T-helper 2 cell treated with Interferon-gamma antibody and Interleukin-4, amounts not matched to agents 5 μg/mL and 100 μg/mL, for 36 hours (primary cell): ENCODE data around the gene TMEM120A.

ENCODE experiments used
- DNase-seq: peaks from one replicate; pipeline ENCODE4 v3.0.0; 2021; ENCODE audit warnings: low spot score
- H3K27ac Mint-ChIP-seq: one replicate; pipeline ENCODE4 v1.8.0; 2021; ENCODE audit warnings: mild to moderate bottlenecking, mixed read lengths
- H3K27me3 Mint-ChIP-seq: one replicate; pipeline ENCODE4 v1.8.0; 2021; ENCODE audit warnings: low read depth, mixed read lengths
- H3K36me3 Mint-ChIP-seq: one replicate; pipeline ENCODE4 v1.8.0; 2021; ENCODE audit warnings: low read depth, mixed read lengths
- H3K4me1 Mint-ChIP-seq: one replicate; pipeline ENCODE4 v1.8.0; 2021; ENCODE audit warnings: low read depth, mixed read lengths
- H3K4me3 Mint-ChIP-seq: one replicate; pipeline ENCODE4 v1.8.0; 2022; ENCODE audit warnings: mild to moderate bottlenecking, moderate library complexity, mixed read lengths
- H3K9me3 Mint-ChIP-seq: one replicate; pipeline ENCODE4 v1.8.0; 2021; ENCODE audit warnings: mixed read lengths

Gene TMEM120A

DNA sequence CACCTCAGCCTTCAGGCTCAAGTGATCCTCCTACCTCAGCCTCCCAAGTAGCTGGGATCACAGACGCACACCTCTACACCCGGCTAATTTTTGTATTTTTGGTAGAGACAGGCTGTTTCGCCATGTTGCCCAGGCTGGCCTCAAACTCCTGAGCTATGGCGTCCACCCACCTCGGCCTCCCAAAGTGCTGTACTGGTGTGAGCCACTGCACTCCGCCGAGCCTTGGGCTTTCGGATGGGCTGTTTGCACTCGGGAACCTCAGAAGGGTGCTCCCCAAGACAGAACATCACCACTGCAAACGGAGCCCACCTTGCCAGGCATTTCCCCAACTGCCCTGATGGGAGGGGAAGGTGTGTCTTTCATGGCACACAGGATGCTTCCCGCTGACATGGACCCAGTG lies 27.3 kb downstream of the TMEM120A start:
- Mint-ChIP-seq H3K36me3 (no peaks in the 10 kb centered on the region), H3K27me3 (no peaks in the 10 kb centered on the region), H3K4me3 (no peak overlapping the region), H3K4me1 (no peaks in the 10 kb centered on the region), H3K27ac (no peak overlapping the region), H3K9me3 (no peaks in the 10 kb centered on the region)
- DNase-seq: no peak

DNA sequence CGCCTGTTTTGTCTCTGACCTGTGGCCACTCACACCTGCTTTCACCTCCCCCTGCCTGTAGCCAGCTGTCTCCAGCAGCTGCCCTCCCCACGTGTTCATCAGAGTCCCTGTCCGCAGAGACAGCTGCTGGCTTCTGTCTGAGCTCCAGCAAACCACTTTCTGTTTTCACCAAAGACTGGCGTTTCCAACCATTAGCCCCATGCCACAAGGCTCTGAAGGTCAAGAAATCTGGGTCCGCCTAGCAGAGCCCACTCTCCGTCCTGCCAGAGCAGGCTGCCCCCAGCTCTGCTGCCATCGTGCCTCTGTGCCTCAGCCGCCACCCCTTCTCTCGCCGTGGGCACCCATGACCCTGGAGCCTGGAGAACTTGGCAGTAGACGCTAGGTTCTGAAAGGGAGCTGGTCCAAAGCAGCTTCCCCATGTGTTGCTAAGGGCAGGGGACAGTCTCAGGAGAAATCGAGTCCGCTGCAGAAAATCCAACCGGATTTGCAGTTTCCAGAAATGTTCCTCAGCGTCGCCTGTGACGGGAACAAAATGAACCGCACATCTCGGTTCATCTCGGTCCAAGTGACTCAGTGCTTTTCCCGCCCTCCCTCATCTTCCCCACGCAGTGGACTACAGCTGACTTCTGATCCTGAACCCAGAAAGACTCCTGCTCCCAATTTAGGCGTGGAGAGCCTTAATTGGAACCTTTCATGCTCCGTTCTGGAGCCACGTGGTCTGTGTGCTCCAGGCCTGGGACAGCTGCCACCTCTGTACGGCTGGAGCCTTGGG lies 28.0 kb downstream of the TMEM120A start:
- Mint-ChIP-seq H3K4me3 (no peak overlapping the region), H3K27ac (no peak overlapping the region), H3K27me3 (no peaks in the 10 kb centered on the region), H3K4me1 (no peaks in the 10 kb centered on the region), H3K9me3 (no peaks in the 10 kb centered on the region), H3K36me3 (no peaks in the 10 kb centered on the region)
- DNase-seq: no peak

DNA sequence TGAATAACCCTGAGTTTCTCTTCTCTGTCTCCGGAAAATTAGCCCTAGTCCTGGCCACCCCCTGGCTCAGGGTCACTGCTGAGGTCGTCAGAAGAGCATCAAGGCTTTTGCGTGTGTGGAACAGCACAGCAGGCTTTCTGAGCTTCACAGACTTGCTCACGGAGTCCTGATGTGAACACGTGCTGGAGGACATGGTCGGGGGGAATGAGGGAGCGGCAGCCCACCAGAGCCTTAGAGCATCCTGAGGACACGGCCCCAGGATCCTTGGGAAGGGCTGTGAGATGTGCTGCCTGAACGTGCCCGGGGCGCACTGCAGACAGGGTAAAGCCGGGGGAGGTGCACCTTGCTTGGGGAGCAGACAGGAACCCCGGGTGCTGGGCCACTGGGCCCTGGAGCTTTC lies 28.8 kb downstream of the TMEM120A start:
- Mint-ChIP-seq H3K36me3 (no peaks in the 10 kb centered on the region), H3K9me3 (no peaks in the 10 kb centered on the region), H3K27ac (no peak overlapping the region), H3K4me3 (no peak overlapping the region), H3K4me1 (no peaks in the 10 kb centered on the region), H3K27me3 (no peaks in the 10 kb centered on the region)
- DNase-seq: no peak

DNA sequence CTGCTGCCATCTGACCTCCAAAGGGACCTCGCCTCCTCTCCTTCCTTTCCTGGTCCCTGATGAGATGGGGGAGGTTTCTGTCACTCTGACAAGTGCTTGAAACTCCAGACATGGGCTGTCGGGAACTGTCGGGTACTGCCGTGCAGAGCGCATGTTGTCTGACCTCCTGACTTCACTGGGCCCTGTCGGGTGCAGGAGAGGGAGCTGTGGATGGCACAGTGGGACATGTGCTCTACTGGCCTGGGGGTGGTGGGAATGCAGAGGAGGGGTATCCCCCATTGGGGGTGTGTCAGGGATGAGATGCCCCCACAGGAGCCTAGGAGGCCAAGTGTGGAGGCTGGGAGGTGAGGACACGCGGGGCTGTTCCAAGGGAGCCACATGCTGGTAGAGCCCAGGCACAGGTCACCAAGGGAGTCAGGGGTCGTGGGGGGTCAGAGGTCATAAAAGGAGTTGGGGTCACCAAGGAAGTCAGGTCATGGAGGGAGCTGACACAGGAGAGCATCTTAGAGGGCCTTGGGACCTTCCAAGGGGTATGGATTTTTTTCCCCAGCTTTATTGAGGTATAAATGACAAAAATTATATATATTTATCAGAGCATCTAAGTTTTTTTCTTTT lies 30.9 kb downstream of the TMEM120A start:
- Mint-ChIP-seq H3K36me3 (no peaks in the 10 kb centered on the region), H3K27me3 (no peaks in the 10 kb centered on the region), H3K9me3 (no peaks in the 10 kb centered on the region), H3K4me3 (no peak overlapping the region), H3K27ac (no peak overlapping the region), H3K4me1 (no peaks in the 10 kb centered on the region)
- DNase-seq: no peak

DNA sequence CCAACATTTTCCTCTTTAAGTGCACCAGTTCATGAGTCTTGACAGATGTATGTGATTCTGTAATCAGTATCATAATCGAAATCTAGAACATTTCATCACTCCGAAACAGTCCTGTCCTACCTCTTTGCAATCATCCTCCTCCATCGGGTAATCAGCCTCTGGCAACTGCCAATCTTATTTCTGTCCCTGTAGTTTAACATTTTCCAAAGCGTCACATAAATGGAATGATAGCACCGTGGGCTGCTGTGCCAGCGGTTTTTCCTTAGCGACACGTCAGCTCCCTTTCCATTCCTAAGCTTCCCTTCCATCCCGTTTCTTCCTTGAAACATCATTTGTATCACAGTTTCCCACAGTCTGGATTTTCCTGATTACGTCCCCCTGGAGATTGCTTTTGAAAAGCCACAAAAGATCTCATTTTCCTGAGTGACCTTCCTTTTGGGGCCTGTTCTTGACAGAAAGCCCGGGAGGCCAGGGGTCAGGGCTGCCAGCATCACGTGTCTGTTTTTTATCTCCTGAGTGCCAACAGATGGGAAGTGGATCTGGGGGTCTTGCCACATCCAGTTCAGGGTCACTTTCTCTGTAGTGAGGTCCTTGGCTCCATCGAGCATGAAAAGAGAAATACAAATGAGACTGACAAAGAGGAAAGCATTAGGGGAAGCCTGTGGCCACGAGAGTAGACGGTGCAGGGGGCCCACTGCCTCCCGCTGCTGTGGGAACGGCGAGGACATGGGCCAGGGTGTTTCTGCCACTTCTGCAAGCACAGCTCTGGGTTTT lies 31.6 kb downstream of the TMEM120A start:
- no peaks in the 10 kb centered on the region for H3K27me3 Mint-ChIP-seq
- H3K4me1 Mint-ChIP-seq: no peaks in the 10 kb centered on the region
- H3K9me3 Mint-ChIP-seq: no peaks in the 10 kb centered on the region
- H3K27ac Mint-ChIP-seq: peak overlapping the region; percentile 38
- H3K4me3 Mint-ChIP-seq: no peak overlapping the region
- DNase-seq: no peak
- H3K36me3 Mint-ChIP-seq: no peaks in the 10 kb centered on the region

DNA sequence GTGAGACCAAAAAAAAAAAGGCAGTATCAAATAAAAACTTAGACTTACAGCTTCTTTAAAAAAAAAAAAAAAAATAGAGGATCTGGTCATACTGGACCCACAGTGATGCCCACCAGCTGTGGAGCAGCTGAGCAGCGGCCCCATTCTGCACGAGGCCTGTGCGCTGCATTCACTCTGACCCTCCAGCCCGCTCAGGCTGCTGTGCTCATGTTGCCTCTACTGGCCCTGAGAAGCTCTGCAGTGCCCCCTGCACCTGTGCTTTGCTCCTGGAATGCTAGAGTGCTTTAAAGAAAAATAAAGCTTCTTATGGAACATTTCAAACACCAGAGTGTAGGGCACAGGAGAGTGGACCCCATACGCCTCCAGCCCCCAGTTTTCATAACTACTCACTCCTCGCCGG lies 33.2 kb downstream of the TMEM120A start:
- no peaks in the 10 kb centered on the region for H3K9me3 Mint-ChIP-seq
- no peak overlapping the region for H3K4me3 Mint-ChIP-seq
- H3K27ac Mint-ChIP-seq: no peak overlapping the region
- no peaks in the 10 kb centered on the region for H3K4me1 Mint-ChIP-seq
- DNase-seq: no peak
- H3K36me3 Mint-ChIP-seq: no peaks in the 10 kb centered on the region
- H3K27me3 Mint-ChIP-seq: no peaks in the 10 kb centered on the region

DNA sequence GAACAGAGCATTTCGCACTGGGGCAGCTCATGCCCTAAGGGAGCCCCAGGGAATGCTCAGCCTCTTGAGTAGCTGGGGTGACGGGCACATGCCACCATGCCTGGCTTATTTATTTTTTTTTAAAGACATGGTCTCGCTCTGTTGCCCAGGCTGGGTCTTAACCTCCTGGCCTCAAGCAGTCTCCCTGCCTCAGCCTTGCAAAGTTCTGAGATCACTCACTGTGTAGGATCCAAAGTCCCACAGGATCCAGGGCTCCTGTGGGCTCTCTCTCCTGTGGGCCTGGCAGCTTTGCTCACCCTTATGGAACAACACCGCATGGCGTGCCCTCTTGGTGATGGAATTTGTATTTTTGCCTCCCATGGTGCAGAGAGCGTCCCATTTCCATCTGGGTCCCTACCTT lies 34.0 kb downstream of the TMEM120A start:
- H3K27ac Mint-ChIP-seq: no peak overlapping the region
- no peaks in the 10 kb centered on the region for H3K27me3 Mint-ChIP-seq
- no peaks in the 10 kb centered on the region for H3K9me3 Mint-ChIP-seq
- H3K4me3 Mint-ChIP-seq: no peak overlapping the region
- no peak for DNase-seq
- H3K4me1 Mint-ChIP-seq: no peaks in the 10 kb centered on the region
- H3K36me3 Mint-ChIP-seq: no peaks in the 10 kb centered on the region

DNA sequence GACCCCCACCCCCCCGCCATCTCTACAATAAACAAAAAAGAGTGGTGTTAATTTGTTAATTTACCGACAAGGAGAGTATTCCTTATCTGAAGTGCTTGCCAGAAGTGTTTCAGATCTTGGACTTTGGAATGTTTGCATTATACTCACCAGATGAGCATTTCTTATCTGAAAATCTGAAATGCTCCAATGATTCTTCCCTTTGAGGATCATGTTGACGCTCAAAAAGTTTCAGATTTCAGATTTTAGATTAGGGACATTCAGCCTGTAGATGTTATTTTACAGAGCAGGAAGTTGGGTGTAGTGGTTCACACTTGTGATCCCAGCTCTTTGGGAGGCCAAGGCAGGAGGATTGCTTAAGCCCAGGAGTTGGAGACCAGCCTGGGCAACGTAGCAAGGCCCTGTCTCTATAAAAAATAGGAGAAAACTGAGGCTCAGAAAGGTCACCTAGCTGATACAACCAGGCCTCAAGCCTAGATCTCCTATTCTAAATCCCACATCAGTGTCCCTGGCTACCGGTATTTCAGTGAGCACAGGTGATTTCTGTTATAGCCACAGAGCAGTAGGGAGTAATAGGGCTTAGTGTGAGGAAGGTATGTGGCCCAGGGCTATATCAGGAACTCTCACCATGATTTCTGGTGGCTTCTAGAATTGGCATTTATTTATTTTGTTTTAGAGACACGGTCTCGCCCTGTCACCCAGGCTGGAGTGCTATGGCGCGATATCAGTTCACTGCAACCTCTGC lies 35.4 kb downstream of the TMEM120A start:
- Mint-ChIP-seq H3K27me3 (no peaks in the 10 kb centered on the region), H3K4me1 (no peaks in the 10 kb centered on the region)

DNA sequence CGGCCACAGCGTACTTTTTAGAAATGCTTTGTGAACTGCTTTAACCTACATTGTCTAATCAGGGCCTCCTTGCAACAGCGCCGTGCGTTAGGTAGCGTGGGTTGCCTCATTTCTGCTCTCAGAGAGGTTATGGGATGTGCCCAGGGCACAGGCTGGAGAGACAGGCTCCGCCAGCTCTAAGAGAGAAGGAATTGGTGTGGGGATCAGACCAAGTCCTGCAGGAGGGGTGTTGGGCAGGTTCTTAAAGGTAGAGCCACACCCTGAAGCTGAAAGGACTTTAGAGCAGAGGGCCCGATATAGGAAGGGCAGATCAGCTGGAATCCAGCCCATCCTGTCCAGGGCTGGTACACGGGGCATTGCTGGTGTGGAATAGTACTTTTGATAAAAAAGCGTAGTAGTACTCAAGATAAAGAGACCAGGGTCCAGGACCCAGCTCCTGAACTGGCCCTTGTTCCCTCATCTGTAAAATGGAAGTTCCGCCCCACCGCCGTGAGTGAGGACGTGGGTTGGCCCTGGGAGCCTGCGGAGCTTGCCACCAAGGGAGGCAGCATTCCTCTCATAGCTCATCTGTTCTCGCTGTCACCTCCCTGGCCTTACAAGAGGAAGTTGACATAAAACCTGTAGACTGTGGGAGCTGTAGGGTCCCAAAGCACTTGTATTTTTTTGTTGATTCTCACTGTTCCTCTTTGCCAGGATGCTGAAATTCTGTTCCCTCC lies 37.2 kb downstream of the TMEM120A start:
- Mint-ChIP-seq H3K4me1 (no peaks in the 10 kb centered on the region), H3K27me3 (no peaks in the 10 kb centered on the region), H3K36me3 (no peaks in the 10 kb centered on the region), H3K27ac (no peak overlapping the region), H3K4me3 (no peak overlapping the region), H3K9me3 (no peaks in the 10 kb centered on the region)
- DNase-seq: no peak

More for the DNA sequence above, 35.4 kb downstream of the TMEM120A start:
- Mint-ChIP-seq H3K27ac (no peak overlapping the region), H3K4me3 (no peak overlapping the region), H3K36me3 (no peaks in the 10 kb centered on the region), H3K9me3 (no peaks in the 10 kb centered on the region)
- no peak for DNase-seq

DNA sequence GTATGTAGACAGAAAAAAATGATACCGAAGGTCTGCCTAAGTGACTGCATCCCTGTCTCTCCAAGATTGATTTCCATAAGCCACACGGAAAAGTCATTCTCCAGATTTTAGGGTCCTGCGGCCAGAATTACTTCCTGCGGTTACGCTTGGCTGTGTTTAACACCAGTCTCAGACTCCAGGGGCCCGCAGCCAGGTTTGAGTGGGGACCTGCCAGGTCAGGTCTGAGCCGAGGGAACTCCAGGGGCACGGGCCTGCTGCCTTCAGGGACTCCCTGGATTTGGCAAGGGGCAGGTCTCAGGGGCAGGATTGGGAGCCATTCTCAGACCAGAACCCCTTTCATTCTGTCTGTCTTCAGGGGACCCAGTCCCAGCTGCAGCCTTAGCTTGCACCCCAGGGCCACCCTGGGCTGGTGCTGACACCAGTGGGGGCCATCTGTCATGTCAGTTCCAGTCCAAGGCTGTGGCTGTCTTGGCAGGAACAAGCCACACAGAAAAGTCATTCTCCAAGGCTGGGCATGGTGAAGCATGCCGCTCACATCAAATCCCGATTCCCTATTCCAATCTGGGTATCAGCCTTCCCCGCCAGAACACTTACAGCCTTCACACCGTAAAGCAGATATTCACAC lies 39.0 kb downstream of the TMEM120A start:
- no peak for DNase-seq
- Mint-ChIP-seq H3K4me3 (no peak overlapping the region), H3K27me3 (no peaks in the 10 kb centered on the region), H3K27ac (no peak overlapping the region), H3K36me3 (no peaks in the 10 kb centered on the region), H3K4me1 (no peaks in the 10 kb centered on the region), H3K9me3 (no peaks in the 10 kb centered on the region)

DNA sequence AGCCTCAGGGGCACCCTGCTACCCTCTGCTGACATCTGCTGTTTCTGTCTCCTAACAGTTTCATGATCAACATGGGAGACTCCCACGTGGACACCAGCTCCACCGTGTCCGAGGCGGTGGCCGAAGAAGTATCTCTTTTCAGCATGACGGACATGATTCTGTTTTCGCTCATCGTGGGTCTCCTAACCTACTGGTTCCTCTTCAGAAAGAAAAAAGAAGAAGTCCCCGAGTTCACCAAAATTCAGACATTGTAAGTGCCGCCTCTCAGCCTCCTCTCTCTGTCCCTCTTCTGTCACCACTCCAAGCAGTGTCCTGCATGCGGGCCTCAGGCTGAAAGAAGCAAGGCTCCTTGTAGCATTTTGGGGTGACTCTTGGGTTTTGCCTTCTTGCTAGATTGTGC lies 40.5 kb downstream of the TMEM120A start:
- Mint-ChIP-seq H3K27ac (no peak overlapping the region), H3K36me3 (no peaks in the 10 kb centered on the region), H3K4me3 (no peak overlapping the region), H3K4me1 (no peaks in the 10 kb centered on the region), H3K27me3 (no peaks in the 10 kb centered on the region), H3K9me3 (no peaks in the 10 kb centered on the region)
- no peak for DNase-seq

DNA sequence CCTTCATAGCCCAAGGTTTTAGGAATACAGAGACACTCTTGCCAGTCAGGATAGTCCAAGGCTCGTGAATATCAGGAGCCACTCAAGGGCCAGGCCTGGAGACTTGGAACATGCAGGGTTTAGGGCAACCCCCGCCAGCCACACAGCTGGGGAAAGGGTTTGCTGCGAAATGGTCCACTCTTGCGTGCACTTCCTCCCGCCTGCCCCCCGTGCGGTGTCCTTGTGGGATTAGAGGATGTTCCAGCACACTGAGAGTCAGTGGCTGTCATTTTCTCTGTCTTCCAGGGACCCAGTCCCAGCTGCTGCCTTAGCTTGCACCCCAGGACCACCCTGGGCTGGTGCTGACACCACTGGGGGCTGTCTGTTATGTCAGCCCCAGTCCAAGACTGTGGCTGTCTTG lies 41.0 kb downstream of the TMEM120A start:
- Mint-ChIP-seq H3K4me3 (no peak overlapping the region), H3K27me3 (no peaks in the 10 kb centered on the region), H3K27ac (no peak overlapping the region), H3K9me3 (no peaks in the 10 kb centered on the region), H3K4me1 (no peaks in the 10 kb centered on the region), H3K36me3 (no peaks in the 10 kb centered on the region)
- no peak for DNase-seq

DNA sequence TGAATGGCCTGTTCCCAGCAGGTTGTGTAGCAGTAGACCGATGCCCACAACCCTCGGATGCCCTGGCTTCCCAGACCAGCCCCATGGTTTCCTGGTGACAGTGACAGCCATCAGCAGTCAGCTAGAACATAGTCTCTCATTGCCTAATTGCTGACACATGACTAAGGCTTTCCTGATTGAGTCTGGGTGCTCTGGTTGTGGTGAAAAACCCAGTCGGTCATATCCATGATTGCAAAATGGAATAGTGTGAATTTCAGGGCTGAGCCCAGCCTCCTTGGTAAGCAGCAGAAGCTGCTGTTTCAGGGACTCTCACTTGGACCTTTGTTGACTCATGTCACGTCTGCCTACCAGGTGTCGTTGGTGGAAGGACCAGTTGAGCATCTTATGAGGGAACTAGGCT lies 42.9 kb downstream of the TMEM120A start:
- H3K4me1 Mint-ChIP-seq: no peaks in the 10 kb centered on the region
- H3K4me3 Mint-ChIP-seq: no peak overlapping the region
- DNase-seq: no peak
- no peaks in the 10 kb centered on the region for H3K9me3 Mint-ChIP-seq
- H3K27me3 Mint-ChIP-seq: no peaks in the 10 kb centered on the region
- no peaks in the 10 kb centered on the region for H3K36me3 Mint-ChIP-seq
- no peak overlapping the region for H3K27ac Mint-ChIP-seq
